GM23338 (cell line): ENCODE results near the gene MBD2. TPM values are rescaled to one million over a fixed set of nuclear protein-coding genes. Genes with fewer than 3 reads are reported as not detected.

Experiments used
- ATAC-seq: fragments of 200-7000 bp; cut with Tn5 transposase; 3 replicates; pipeline ENCODE4 v1.9.1; 2020
- DNase-seq: peaks from one replicate; pipeline ENCODE4 v3.0.0-alpha.2; 2015; ENCODE audit warnings: low spot score
- H2AFZ ChIP-seq: fragments of 200-600 bp; sonication (generic); 2 replicates; pipeline ENCODE4 v1.8.0; 2016; ENCODE audit warnings: antibody characterized with exemption, mild to moderate bottlenecking, moderate library complexity
- H3F3A ChIP-seq: fragments of 200-600 bp; sonication (generic); replicated peaks from 2 replicates; pipeline ENCODE4 v1.8.0; 2017; ENCODE audit warnings: antibody characterized with exemption, mixed run types, low read depth
- H3K27ac ChIP-seq: fragments of 200-600 bp; sonication (generic); 2 replicates; pipeline ENCODE4 v1.6.1; 2016; ENCODE audit warnings: low read depth
- H3K27me3 ChIP-seq: fragments of 200-600 bp; sonication (generic); 2 replicates; pipeline ENCODE4 v1.8.0; 2016; ENCODE audit warnings: mild to moderate bottlenecking, mixed run types, moderate library complexity; ENCODE audit not compliant: insufficient read depth
- H3K36me3 ChIP-seq: fragments of 200-600 bp; sonication (generic); 2 replicates; pipeline ENCODE4 v1.8.0; 2016; ENCODE audit warnings: mild to moderate bottlenecking; ENCODE audit not compliant: insufficient read depth
- H3K4me1 ChIP-seq: fragments of 200-600 bp; sonication (generic); 2 replicates; pipeline ENCODE4 v1.8.0; 2016; ENCODE audit warnings: mild to moderate bottlenecking, moderate library complexity; ENCODE audit not compliant: insufficient read depth
- H3K4me2 ChIP-seq: fragments of 200-600 bp; sonication (generic); 2 replicates; pipeline ENCODE4 v1.7.1; 2017; ENCODE audit warnings: mixed run types
- H3K4me3 ChIP-seq: fragments of 200-600 bp; sonication (generic); 2 replicates; pipeline ENCODE4 v1.6.1; 2016; ENCODE audit warnings: mixed run types
- H3K79me2 ChIP-seq: fragments of 200-600 bp; sonication (generic); replicated peaks from 2 replicates; pipeline ENCODE4 v1.8.0; 2017; ENCODE audit warnings: mild to moderate bottlenecking; ENCODE audit not compliant: insufficient read depth
- H3K9me2 ChIP-seq: fragments of 200-600 bp; sonication (generic); 2 replicates; pipeline ENCODE4 v1.8.0; 2017; ENCODE audit not compliant: insufficient read depth
- H4K20me1 ChIP-seq: fragments of 200-600 bp; sonication (generic); replicated peaks from 2 replicates; pipeline ENCODE4 v1.8.0; 2017; ENCODE audit warnings: mild to moderate bottlenecking; ENCODE audit not compliant: insufficient read depth
- H3K27ac Mint-ChIP-seq: 2 replicates; pipeline ENCODE4 v1.8.0; 2020; ENCODE audit warnings: inconsistent platforms, mild to moderate bottlenecking, moderate library complexity, mixed read lengths
- H3K27me3 Mint-ChIP-seq: 3 replicates; pipeline ENCODE4 v1.8.0; 2022; ENCODE audit warnings: low read depth, mild to moderate bottlenecking, moderate library complexity, mixed read lengths, inconsistent platforms; ENCODE audit not compliant: insufficient read depth, poor library complexity
- H3K36me3 Mint-ChIP-seq: 3 replicates; pipeline ENCODE4 v1.8.0; 2021; ENCODE audit warnings: low read depth, mild to moderate bottlenecking, inconsistent platforms, moderate library complexity, mixed read lengths
- H3K4me1 Mint-ChIP-seq: 3 replicates; pipeline ENCODE4 v1.8.0; 2020; ENCODE audit warnings: mild to moderate bottlenecking, inconsistent platforms, mixed read lengths
- H3K4me3 Mint-ChIP-seq: 3 replicates; pipeline ENCODE4 v1.8.0; 2021; ENCODE audit warnings: moderate library complexity, mild to moderate bottlenecking, inconsistent platforms, mixed read lengths
- H3K9me3 Mint-ChIP-seq: 3 replicates; pipeline ENCODE4 v1.8.0; 2020; ENCODE audit warnings: moderate library complexity, mild to moderate bottlenecking, inconsistent platforms, mixed read lengths
- ETS1 ChIP-seq: IDR thresholded peaks from 2 replicates; pipeline ENCODE4 v1.6.1; 2016; ENCODE audit warnings: antibody characterized with exemption
- EZH2 ChIP-seq: fragments of 200-600 bp; sonication (generic); IDR thresholded peaks from one replicate; pipeline ENCODE4 v1.8.0; 2017; ENCODE audit warnings: antibody characterized with exemption, mild to moderate bottlenecking, low read depth; ENCODE audit not compliant: unreplicated experiment
- EZH2phosphoT487 ChIP-seq: fragments of 200-600 bp; sonication (generic); IDR thresholded peaks from one replicate; pipeline ENCODE4 v1.8.1; 2018; ENCODE audit warnings: antibody characterized with exemption; ENCODE audit not compliant: unreplicated experiment
- JUNB ChIP-seq: IDR thresholded peaks from one replicate; pipeline ENCODE4 v1.6.1; 2016; ENCODE audit warnings: antibody characterized with exemption; ENCODE audit not compliant: unreplicated experiment
- NANOG ChIP-seq: IDR thresholded peaks from 2 replicates; pipeline ENCODE4 v1.6.1; 2016; ENCODE audit warnings: antibody characterized with exemption, borderline replicate concordance
- POLR2AphosphoS5 ChIP-seq: IDR thresholded peaks from 2 replicates; pipeline ENCODE4 v1.6.1; 2016; ENCODE audit warnings: antibody characterized with exemption, low read depth
- REST ChIP-seq: IDR thresholded peaks from one replicate; pipeline ENCODE4 v1.6.1; 2018; ENCODE audit warnings: antibody characterized with exemption; ENCODE audit not compliant: unreplicated experiment
- STAT1 ChIP-seq: IDR thresholded peaks from one replicate; pipeline ENCODE4 v1.6.1; 2016; ENCODE audit warnings: antibody characterized with exemption; ENCODE audit not compliant: unreplicated experiment
- ZNF114 ChIP-seq: fragments of 250-450 bp; sonication (Bioruptor Pico); IDR thresholded peaks from 2 replicates; pipeline ENCODE4 v1.5.0; 2020; ENCODE audit warnings: mild to moderate bottlenecking, moderate library complexity
- ZNF331 ChIP-seq: fragments of 250-450 bp; sonication (Bioruptor Pico); IDR thresholded peaks from 2 replicates; pipeline ENCODE4 v1.5.0; 2020; ENCODE audit warnings: low read depth, mild to moderate bottlenecking, moderate library complexity
- polyA plus RNA-seq: library from polyadenylated mRNA; unstranded; fragments of >200 nt; fragmentation: Nextera tagmentation; extraction: Ambion mirVana; gene quantifications from 2 replicates; pipeline ENCODE4 v1.2.1, GENCODE V29; 2016
- total RNA-seq: library from RNA; depleted of rRNA; stranded (reverse); fragments of >200 nt; shearing (Covaris generic); gene quantifications from 2 replicates; pipeline ENCODE4 v1.2.3, GENCODE V29; 2014
- TF ChIP-seq, protein P1 (sequence below), 2 experiments: fragments of 200-600 bp in 1 of 2; sonication (generic) in 1 of 2; conservative IDR thresholded peaks; 2 replicates each; pipeline versions ENCODE4 v1.5.1 to v1.6.1; 2016 to 2017; ENCODE audit warnings: antibody characterized with exemption in 2 of 2, low read depth in 2 of 2, mild to moderate bottlenecking in 2 of 2, moderate library complexity in 1 of 2
- TF ChIP-seq, protein P2 (sequence below): fragments of 250-450 bp; sonication (Bioruptor Pico); IDR thresholded peaks from 2 replicates; pipeline ENCODE4 v1.5.0; 2020; ENCODE audit warnings: mild to moderate bottlenecking, moderate library complexity

Gene MBD2
- total and polyA plus RNA-seq, 2 experiments from 2014 or later = 11.2 to 39.2 TPM

GRCh38 chr18:54148678-54149077, 75.8 kb downstream of the MBD2 start:
- no peak overlapping the region for H3K4me2 ChIP-seq
- Mint-ChIP-seq H3K9me3 (peaks cover 3% of the 10 kb centered on the region), H3K4me1 (peaks cover 15% of the 10 kb centered on the region), H3K27me3 (no peaks in the 10 kb centered on the region), H3K36me3 (peaks cover under 1% of the 10 kb centered on the region; the same call in 1 of the 3 replicates), H3K27ac (peak overlapping the region; percentile 81), H3K4me3 (no peak overlapping the region)
- H3K27me3 ChIP-seq = no peaks in the 10 kb centered on the region
- no peaks in the 10 kb centered on the region for H3F3A ChIP-seq
- DNase-seq (no peak), ATAC-seq (no peak)
- no peak overlapping the region for H2AFZ ChIP-seq
- H3K27ac ChIP-seq = no peak overlapping the region
- H3K36me3 ChIP-seq = no peaks in the 10 kb centered on the region
- no peak overlapping the region for H3K4me3 ChIP-seq
- H3K4me1 ChIP-seq = 0 out of 2 replicates have a peak, but pooled peaks cover 7% of the 10 kb centered on the region
- no peak for TF ChIP-seq EZH2
- TF ChIP-seq, protein P1, sequence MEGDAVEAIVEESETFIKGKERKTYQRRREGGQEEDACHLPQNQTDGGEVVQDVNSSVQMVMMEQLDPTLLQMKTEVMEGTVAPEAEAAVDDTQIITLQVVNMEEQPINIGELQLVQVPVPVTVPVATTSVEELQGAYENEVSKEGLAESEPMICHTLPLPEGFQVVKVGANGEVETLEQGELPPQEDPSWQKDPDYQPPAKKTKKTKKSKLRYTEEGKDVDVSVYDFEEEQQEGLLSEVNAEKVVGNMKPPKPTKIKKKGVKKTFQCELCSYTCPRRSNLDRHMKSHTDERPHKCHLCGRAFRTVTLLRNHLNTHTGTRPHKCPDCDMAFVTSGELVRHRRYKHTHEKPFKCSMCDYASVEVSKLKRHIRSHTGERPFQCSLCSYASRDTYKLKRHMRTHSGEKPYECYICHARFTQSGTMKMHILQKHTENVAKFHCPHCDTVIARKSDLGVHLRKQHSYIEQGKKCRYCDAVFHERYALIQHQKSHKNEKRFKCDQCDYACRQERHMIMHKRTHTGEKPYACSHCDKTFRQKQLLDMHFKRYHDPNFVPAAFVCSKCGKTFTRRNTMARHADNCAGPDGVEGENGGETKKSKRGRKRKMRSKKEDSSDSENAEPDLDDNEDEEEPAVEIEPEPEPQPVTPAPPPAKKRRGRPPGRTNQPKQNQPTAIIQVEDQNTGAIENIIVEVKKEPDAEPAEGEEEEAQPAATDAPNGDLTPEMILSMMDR (conservative IDR thresholded peaks at IDR 0.05; ENCODE audit: low read depth in 2 of 2) = no peak
- TF ChIP-seq ZNF114 = no peak
- no peak for TF ChIP-seq STAT1
- TF ChIP-seq NANOG = no peak
- TF ChIP-seq, protein P2, sequence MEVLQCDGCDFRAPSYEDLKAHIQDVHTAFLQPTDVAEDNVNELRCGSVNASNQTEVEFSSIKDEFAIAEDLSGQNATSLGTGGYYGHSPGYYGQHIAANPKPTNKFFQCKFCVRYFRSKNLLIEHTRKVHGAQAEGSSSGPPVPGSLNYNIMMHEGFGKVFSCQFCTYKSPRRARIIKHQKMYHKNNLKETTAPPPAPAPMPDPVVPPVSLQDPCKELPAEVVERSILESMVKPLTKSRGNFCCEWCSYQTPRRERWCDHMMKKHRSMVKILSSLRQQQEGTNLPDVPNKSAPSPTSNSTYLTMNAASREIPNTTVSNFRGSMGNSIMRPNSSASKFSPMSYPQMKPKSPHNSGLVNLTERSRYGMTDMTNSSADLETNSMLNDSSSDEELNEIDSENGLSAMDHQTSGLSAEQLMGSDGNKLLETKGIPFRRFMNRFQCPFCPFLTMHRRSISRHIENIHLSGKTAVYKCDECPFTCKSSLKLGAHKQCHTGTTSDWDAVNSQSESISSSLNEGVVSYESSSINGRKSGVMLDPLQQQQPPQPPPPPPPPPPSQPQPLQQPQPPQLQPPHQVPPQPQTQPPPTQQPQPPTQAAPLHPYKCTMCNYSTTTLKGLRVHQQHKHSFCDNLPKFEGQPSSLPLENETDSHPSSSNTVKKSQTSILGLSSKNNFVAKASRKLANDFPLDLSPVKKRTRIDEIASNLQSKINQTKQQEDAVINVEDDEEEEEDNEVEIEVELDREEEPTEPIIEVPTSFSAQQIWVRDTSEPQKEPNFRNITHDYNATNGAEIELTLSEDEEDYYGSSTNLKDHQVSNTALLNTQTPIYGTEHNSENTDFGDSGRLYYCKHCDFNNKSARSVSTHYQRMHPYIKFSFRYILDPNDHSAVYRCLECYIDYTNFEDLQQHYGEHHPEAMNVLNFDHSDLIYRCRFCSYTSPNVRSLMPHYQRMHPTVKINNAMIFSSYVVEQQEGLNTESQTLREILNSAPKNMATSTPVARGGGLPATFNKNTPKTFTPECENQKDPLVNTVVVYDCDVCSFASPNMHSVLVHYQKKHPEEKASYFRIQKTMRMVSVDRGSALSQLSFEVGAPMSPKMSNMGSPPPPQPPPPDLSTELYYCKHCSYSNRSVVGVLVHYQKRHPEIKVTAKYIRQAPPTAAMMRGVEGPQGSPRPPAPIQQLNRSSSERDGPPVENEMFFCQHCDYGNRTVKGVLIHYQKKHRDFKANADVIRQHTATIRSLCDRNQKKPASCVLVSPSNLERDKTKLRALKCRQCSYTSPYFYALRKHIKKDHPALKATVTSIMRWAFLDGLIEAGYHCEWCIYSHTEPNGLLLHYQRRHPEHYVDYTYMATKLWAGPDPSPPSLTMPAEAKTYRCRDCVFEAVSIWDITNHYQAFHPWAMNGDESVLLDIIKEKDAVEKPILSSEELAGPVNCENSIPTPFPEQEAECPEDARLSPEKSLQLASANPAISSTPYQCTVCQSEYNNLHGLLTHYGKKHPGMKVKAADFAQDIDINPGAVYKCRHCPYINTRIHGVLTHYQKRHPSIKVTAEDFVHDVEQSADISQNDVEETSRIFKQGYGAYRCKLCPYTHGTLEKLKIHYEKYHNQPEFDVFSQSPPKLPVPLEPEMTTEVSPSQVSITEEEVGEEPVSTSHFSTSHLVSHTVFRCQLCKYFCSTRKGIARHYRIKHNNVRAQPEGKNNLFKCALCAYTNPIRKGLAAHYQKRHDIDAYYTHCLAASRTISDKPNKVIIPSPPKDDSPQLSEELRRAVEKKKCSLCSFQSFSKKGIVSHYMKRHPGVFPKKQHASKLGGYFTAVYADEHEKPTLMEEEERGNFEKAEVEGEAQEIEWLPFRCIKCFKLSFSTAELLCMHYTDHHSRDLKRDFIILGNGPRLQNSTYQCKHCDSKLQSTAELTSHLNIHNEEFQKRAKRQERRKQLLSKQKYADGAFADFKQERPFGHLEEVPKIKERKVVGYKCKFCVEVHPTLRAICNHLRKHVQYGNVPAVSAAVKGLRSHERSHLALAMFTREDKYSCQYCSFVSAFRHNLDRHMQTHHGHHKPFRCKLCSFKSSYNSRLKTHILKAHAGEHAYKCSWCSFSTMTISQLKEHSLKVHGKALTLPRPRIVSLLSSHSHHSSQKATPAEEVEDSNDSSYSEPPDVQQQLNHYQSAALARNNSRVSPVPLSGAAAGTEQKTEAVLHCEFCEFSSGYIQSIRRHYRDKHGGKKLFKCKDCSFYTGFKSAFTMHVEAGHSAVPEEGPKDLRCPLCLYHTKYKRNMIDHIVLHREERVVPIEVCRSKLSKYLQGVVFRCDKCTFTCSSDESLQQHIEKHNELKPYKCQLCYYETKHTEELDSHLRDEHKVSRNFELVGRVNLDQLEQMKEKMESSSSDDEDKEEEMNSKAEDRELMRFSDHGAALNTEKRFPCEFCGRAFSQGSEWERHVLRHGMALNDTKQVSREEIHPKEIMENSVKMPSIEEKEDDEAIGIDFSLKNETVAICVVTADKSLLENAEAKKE (CRISPR knock-in tag) = no peak
- no peak for TF ChIP-seq POLR2AphosphoS5
- no peak for TF ChIP-seq JUNB
- TF ChIP-seq ETS1 = no peak
- no peak for TF ChIP-seq EZH2phosphoT487
- TF ChIP-seq ZNF331 (CRISPR knock-in tag) = no peak
- TF ChIP-seq REST = no peak
- peaks cover 3% of the 10 kb centered on the region; the same call in 1 of the 2 replicates for H3K9me2 ChIP-seq
- no peaks in the 10 kb centered on the region for H3K79me2 ChIP-seq
- no peaks in the 10 kb centered on the region for H4K20me1 ChIP-seq
